H9 (cell line): Measurements from ENCODE around the gene RHOH. TPM values are rescaled to one million over a fixed set of nuclear protein-coding genes. Genes with fewer than 3 reads are reported as not detected.
"Not testable (repeated sequence)": the region's sequence is repeated elsewhere in the genome, so short reads cannot be mapped to it uniquely, and the experiment has no call there.

Source experiments
- DNase-seq: peaks from one replicate; pipeline ENCODE4 v3.0.0-alpha.2; 2017
- H2AFZ ChIP-seq: one replicate; pipeline ENCODE4 v1.6.1; 2013; ENCODE audit warnings: mild to moderate bottlenecking, low read length, control low read depth, moderate library complexity
- H2AK5ac ChIP-seq: 2 replicates; pipeline ENCODE4 v1.6.1; 2013; ENCODE audit warnings: low read length, control low read depth, mixed read lengths; ENCODE audit not compliant: insufficient read length
- H2BK120ac ChIP-seq: one replicate; pipeline ENCODE4 v1.6.1; 2013; ENCODE audit warnings: low read depth, mild to moderate bottlenecking, low read length, control low read depth, inconsistent platforms; ENCODE audit not compliant: poor library complexity, severe bottlenecking
- H2BK12ac ChIP-seq: 2 replicates; pipeline ENCODE4 v1.6.1; 2013; ENCODE audit warnings: low read length, control low read depth, mixed read lengths, low read depth; ENCODE audit not compliant: insufficient read length
- H2BK15ac ChIP-seq: 2 replicates; pipeline ENCODE4 v1.6.1; 2013; ENCODE audit warnings: low read depth, low read length, control low read depth
- H2BK20ac ChIP-seq: one replicate; pipeline ENCODE4 v1.6.1; 2013; ENCODE audit warnings: low read depth, mild to moderate bottlenecking, low read length, control low read depth, inconsistent platforms; ENCODE audit not compliant: poor library complexity, severe bottlenecking
- H2BK5ac ChIP-seq: 2 replicates; pipeline ENCODE4 v1.6.1; 2013; ENCODE audit warnings: low read length, control low read depth, mixed read lengths; ENCODE audit not compliant: insufficient read length
- H3K14ac ChIP-seq: 2 replicates; pipeline ENCODE4 v1.6.1; 2013; ENCODE audit warnings: low read length, control low read depth; ENCODE audit not compliant: insufficient read depth
- H3K18ac ChIP-seq: 2 replicates; pipeline ENCODE4 v1.6.1; 2013; ENCODE audit warnings: low read depth, mild to moderate bottlenecking, mixed read lengths, low read length, control low read depth; ENCODE audit not compliant: insufficient read length
- H3K23ac ChIP-seq: 2 replicates; pipeline ENCODE4 v1.6.1; 2013; ENCODE audit warnings: low read length, control low read depth, mixed read lengths, low read depth; ENCODE audit not compliant: insufficient read length
- H3K23me2 ChIP-seq: 2 replicates; pipeline ENCODE4 v1.6.1; 2013; ENCODE audit warnings: low read depth, mild to moderate bottlenecking, mixed read lengths, low read length, control low read depth; ENCODE audit not compliant: insufficient read length, poor library complexity, severe bottlenecking
- H3K27ac ChIP-seq: 2 replicates; pipeline ENCODE4 v1.5.1; 2013; ENCODE audit warnings: low read length, control low read depth, mixed read lengths, low read depth; ENCODE audit not compliant: insufficient read length
- H3K27me3 ChIP-seq: 2 replicates; pipeline ENCODE4 v1.6.1; 2013; ENCODE audit warnings: low read length, control low read depth, inconsistent platforms; ENCODE audit not compliant: insufficient read depth
- H3K4ac ChIP-seq: 2 replicates; pipeline ENCODE4 v1.6.1; 2013; ENCODE audit warnings: low read depth, mild to moderate bottlenecking, control low read depth, inconsistent platforms, low read length, moderate library complexity
- H3K4me1 ChIP-seq: 2 replicates; pipeline ENCODE4 v1.6.1; 2013; ENCODE audit warnings: low read length, control low read depth, inconsistent platforms; ENCODE audit not compliant: insufficient read depth
- H3K4me2 ChIP-seq: 2 replicates; pipeline ENCODE4 v1.6.1; 2013; ENCODE audit warnings: low read length, control low read depth, mixed read lengths; ENCODE audit not compliant: insufficient read length, insufficient read depth
- H3K56ac ChIP-seq: 2 replicates; pipeline ENCODE4 v1.6.1; 2013; ENCODE audit warnings: low read depth, mild to moderate bottlenecking, mixed read lengths, low read length, control low read depth; ENCODE audit not compliant: insufficient read length
- H3K79me1 ChIP-seq: 2 replicates; pipeline ENCODE4 v1.6.1; 2013; ENCODE audit warnings: low read depth, mild to moderate bottlenecking, moderate library complexity, low read length, control low read depth, inconsistent platforms; ENCODE audit not compliant: insufficient read depth, poor library complexity, severe bottlenecking
- H3K79me2 ChIP-seq: 2 replicates; pipeline ENCODE4 v1.6.1; 2013; ENCODE audit warnings: low read length, control low read depth, inconsistent platforms; ENCODE audit not compliant: insufficient read depth
- H3K9ac ChIP-seq: 2 replicates; pipeline ENCODE4 v1.6.1; 2013; ENCODE audit warnings: low read length, control low read depth, mixed read lengths; ENCODE audit not compliant: insufficient read length; ENCODE audit errors: extremely low read depth
- H3K9me3 ChIP-seq: one replicate; pipeline ENCODE4 v1.6.1; 2013; ENCODE audit warnings: low read depth, low read length, inconsistent platforms; ENCODE audit not compliant: control insufficient read depth
- H3T11ph ChIP-seq: one replicate; pipeline ENCODE4 v1.6.1; 2013; ENCODE audit warnings: mild to moderate bottlenecking, low read length, control low read depth, inconsistent platforms
- H4K20me1 ChIP-seq: one replicate; pipeline ENCODE4 v1.6.1; 2013; ENCODE audit not compliant: control insufficient read depth, insufficient read length, insufficient read depth
- H4K5ac ChIP-seq: 2 replicates; pipeline ENCODE4 v1.6.1; 2013; ENCODE audit warnings: low read depth, mild to moderate bottlenecking, mixed read lengths, low read length, control low read depth; ENCODE audit not compliant: insufficient read length
- H4K8ac ChIP-seq: replicated peaks from 2 replicates; pipeline ENCODE4 v1.6.1; 2013; ENCODE audit warnings: low read length, control low read depth, mixed read lengths, low read depth; ENCODE audit not compliant: insufficient read length
- H4K91ac ChIP-seq: 2 replicates; pipeline ENCODE4 v1.6.1; 2013; ENCODE audit warnings: low read depth, mild to moderate bottlenecking, moderate library complexity, mixed read lengths, low read length, control low read depth; ENCODE audit not compliant: insufficient read length
- H3K27ac Mint-ChIP-seq, 3 experiments: 2 replicates in 2 of 3; 3 replicates in 1 of 3; pipeline ENCODE4 v1.8.0; 2020 to 2021; ENCODE audit warnings: mixed read lengths in 3 of 3, mild to moderate bottlenecking in 1 of 3, moderate library complexity in 1 of 3
- H3K27me3 Mint-ChIP-seq: 2 replicates; pipeline ENCODE4 v1.8.0; 2021; ENCODE audit warnings: low read depth, mild to moderate bottlenecking, moderate library complexity, mixed read lengths
- H3K36me3 Mint-ChIP-seq, 3 experiments: 2 replicates in 2 of 3; 3 replicates in 1 of 3; pipeline ENCODE4 v1.8.0; 2020 to 2021; ENCODE audit warnings: low read depth in 3 of 3, mixed read lengths in 3 of 3; ENCODE audit not compliant: insufficient read depth in 1 of 3
- H3K4me1 Mint-ChIP-seq, 2 experiments: 2 replicates each; pipeline ENCODE4 v1.8.0; 2020; ENCODE audit warnings: mixed read lengths in 2 of 2
- H3K4me3 Mint-ChIP-seq, 2 experiments: 2 replicates in 1 of 2; 3 replicates in 1 of 2; pipeline ENCODE4 v1.8.0; 2020 to 2021; ENCODE audit warnings: mild to moderate bottlenecking in 2 of 2, mixed read lengths in 2 of 2, moderate library complexity in 1 of 2
- H3K9me3 Mint-ChIP-seq, 2 experiments: 2 replicates in 1 of 2; 3 replicates in 1 of 2; pipeline ENCODE4 v1.8.0; 2020; ENCODE audit warnings: mild to moderate bottlenecking in 2 of 2, mixed read lengths in 2 of 2, moderate library complexity in 1 of 2
- CTCF ChIP-seq: fragments of 200-600 bp; sonication (generic); conservative IDR thresholded peaks from 3 replicates; pipeline ENCODE4 v1.8.0; 2021; ENCODE audit warnings: antibody characterized with exemption, mild to moderate bottlenecking
- WGBS: extraction: QIAGEN DNeasy Blood & Tissue Kit; methylation state at CpG from one replicate; pipeline ENCODE4 v1.1.7; 2013; ENCODE audit warnings: missing lambda C conversion rate, low lambda C conversion rate, mixed read lengths; ENCODE audit not compliant: insufficient read length; ENCODE audit errors: extremely low coverage; 5-methylcytosine and 5-hydroxymethylcytosine counted together
- total RNA-seq: library from RNA; stranded (reverse); gene quantifications from 2 replicates; pipeline ENCODE4 v1.2.1, GENCODE V29; 2021

Gene RHOH
- total RNA-seq, 1 experiment from 2014 or later, result 7.1 TPM

- Histone ChIP-seq H3K27ac (no peak overlapping the region), H3K4me2 (no peak overlapping the region), H3T11ph (no peak overlapping the region), H3K9me3 (peaks cover 10% of the 10 kb centered on the region), H2BK12ac (no peak overlapping the region), H3K23me2 (no peaks in the 10 kb centered on the region), H3K4ac (no peak overlapping the region), H2AK5ac (no peak overlapping the region), H3K79me2 (no peaks in the 10 kb centered on the region), H3K4me1 (peaks cover 2% of the 10 kb centered on the region; the same call in 1 of the 2 replicates), H4K20me1 (no peaks in the 10 kb centered on the region), H3K9ac (no peak overlapping the region), H2BK120ac (no peak overlapping the region), H4K91ac (no peak overlapping the region), H3K18ac (no peak overlapping the region), H2BK15ac (no peak overlapping the region), H2AFZ (no peak overlapping the region), H3K23ac (no peak overlapping the region), H4K5ac (no peak overlapping the region), H3K14ac (no peak overlapping the region), H4K8ac (no peak overlapping the region), H3K79me1 (no peaks in the 10 kb centered on the region), H2BK5ac (no peak overlapping the region), H2BK20ac (no peak overlapping the region), H3K27me3 (no peaks in the 10 kb centered on the region), H3K56ac (no peak overlapping the region)
- peaks cover 3 to 5% (median 3%) of the 10 kb centered on the region in 3 experiments; a peak in 2 of 7 replicates for H3K36me3 Mint-ChIP-seq
- peaks cover 10% of the 10 kb centered on the region; the same call in 1 of the 2 replicates for H3K27me3 Mint-ChIP-seq
- TF ChIP-seq CTCF, result no peak
- no CpG with 5 or more reads among the region's 1 CpG for WGBS
- H3K9me3 Mint-ChIP-seq, result peaks cover 3 to 8% of the 10 kb centered on the region in 2 experiments; a peak in 4 of 5 replicates
- no peak overlapping the region for H3K27ac Mint-ChIP-seq
- H3K4me1 Mint-ChIP-seq, result peaks cover 8 to 12% of the 10 kb centered on the region in 2 experiments
- no peak overlapping the region for H3K4me3 Mint-ChIP-seq
- no peak for DNase-seq
Measured at GRCh38 chr4:40294339-40294738, 97.5 kb downstream of the RHOH start.

GRCh38 chr4:40295030-40295429 is 98.2 kb downstream of the RHOH start:
- H3K4me1 Mint-ChIP-seq, result peaks cover 4 to 13% of the 10 kb centered on the region in 2 experiments
- H3K4me3 Mint-ChIP-seq, result not testable (repeated sequence)

More at GRCh38 chr4:40295030-40295429, 98.2 kb downstream of the RHOH start:
- not testable (repeated sequence) for H3K79me2 ChIP-seq, H2AFZ ChIP-seq, H4K5ac ChIP-seq, H3K23me2 ChIP-seq, H4K91ac ChIP-seq, H2BK20ac ChIP-seq, H3K9me3 Mint-ChIP-seq, H3K36me3 Mint-ChIP-seq, H4K20me1 ChIP-seq, H3K27ac ChIP-seq, H3K4me1 ChIP-seq, H2BK12ac ChIP-seq, H3T11ph ChIP-seq, H4K8ac ChIP-seq, H3K27ac Mint-ChIP-seq, H3K27me3 ChIP-seq, H2BK120ac ChIP-seq, H3K79me1 ChIP-seq, H3K4ac ChIP-seq, H3K18ac ChIP-seq, H3K14ac ChIP-seq, H3K9me3 ChIP-seq, H2BK15ac ChIP-seq, H2BK5ac ChIP-seq, H2AK5ac ChIP-seq, H3K23ac ChIP-seq, H3K56ac ChIP-seq, H3K4me2 ChIP-seq, H3K27me3 Mint-ChIP-seq, DNase-seq, H3K9ac ChIP-seq
